HUES64 (cell line): ENCODE results near the gene RABEP1.

ENCODE experiments used
- H3K27ac ChIP-seq: 2 replicates; pipeline ENCODE4 v1.7.0; 2013; ENCODE audit warnings: low read depth, low read length, inconsistent platforms
- H3K27me3 ChIP-seq: 2 replicates; pipeline ENCODE4 v1.6.1; 2013; ENCODE audit warnings: mild to moderate bottlenecking, low read length; ENCODE audit not compliant: insufficient read depth
- H3K36me3 ChIP-seq: 2 replicates; pipeline ENCODE4 v1.6.1; 2013; ENCODE audit warnings: mild to moderate bottlenecking, low read length; ENCODE audit not compliant: insufficient read depth
- H3K4me1 ChIP-seq: 2 replicates; pipeline ENCODE4 v1.6.1; 2013; ENCODE audit warnings: mild to moderate bottlenecking, low read length, moderate library complexity; ENCODE audit not compliant: insufficient read depth
- H3K4me3 ChIP-seq: 2 replicates; pipeline ENCODE4 v1.5.1; 2013; ENCODE audit warnings: mild to moderate bottlenecking, low read length, moderate library complexity
- H3K9ac ChIP-seq: 2 replicates; pipeline ENCODE4 v1.6.1; 2013; ENCODE audit warnings: mild to moderate bottlenecking, low read depth, low read length
- H3K9me3 ChIP-seq: 2 replicates; pipeline ENCODE4 v1.6.1; 2013; ENCODE audit warnings: low read depth, low read length; ENCODE audit not compliant: insufficient read depth
- WGBS: fragments of 150-250, 120-280 bp; methylation state at CpG from one replicate; pipeline ENCODE4 v1.1.7; 2013; ENCODE audit warnings: missing lambda C conversion rate; 5-methylcytosine and 5-hydroxymethylcytosine counted together

RABEP1 gene

DNA sequence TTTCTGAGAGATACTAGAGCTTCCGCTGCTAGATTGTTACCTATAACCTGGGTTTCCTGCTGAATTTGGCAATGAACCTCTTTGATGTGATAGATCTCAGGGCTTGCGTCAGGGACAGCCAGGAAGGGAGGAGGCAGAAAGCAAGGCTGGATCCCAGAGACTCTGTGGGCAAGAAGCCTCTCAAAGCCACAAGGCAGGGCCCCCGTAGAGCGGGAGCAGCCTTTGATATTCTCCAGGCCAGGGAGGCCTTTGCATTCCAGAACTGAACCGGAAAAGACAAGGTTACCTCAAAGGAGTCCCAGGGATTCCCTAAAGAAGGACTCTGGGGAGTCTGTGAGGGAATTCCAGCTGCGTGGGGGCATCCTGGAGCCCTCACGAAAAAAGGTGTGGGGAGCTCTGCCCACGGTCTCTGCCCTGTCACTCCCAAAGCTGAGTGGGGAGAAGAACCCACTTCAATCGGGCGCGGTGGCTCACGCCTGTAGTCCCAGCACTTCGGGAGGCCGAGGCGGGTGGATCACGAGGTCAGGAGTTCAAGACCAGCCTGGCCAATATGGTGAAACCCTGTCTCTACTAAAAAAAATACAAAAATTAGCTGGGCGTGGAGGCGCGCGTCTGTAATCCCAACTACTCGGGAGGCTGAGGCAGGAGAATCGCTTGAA, 33.1 kb upstream of the RABEP1 start:
- Histone ChIP-seq H3K4me3 (no peak overlapping the region), H3K36me3 (no peaks in the 10 kb centered on the region), H3K9me3 (no peaks in the 10 kb centered on the region), H3K4me1 (no peaks in the 10 kb centered on the region), H3K9ac (no peak overlapping the region), H3K27ac (peak overlapping the region; percentile 45; the same call in 1 of the 2 replicates), H3K27me3 (no peaks in the 10 kb centered on the region)
- 45% methylated on average over 22 of the region's 22 CpGs for WGBS

DNA sequence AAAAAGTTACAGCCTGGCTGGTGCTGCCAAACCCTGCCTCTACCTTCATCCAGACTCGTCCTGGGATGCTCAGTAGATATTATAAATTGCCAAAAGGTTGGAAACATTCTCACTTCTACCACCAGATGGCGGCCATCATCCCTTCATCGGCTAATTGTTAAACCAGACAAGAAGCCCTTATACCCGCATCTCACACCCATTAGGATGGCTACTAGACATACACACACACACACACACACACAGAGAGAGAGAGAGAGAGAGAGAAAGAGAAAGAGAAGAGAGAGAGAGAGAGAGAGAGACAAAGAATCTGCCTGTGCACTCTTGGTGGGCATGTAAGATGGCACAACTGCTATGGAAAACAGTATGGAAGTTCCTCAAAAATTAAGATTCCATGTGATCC, 32.5 kb upstream of the RABEP1 start:
- no peaks in the 10 kb centered on the region for H3K9me3 ChIP-seq
- WGBS, result 9% methylated on average over 4 of the region's 4 CpGs

DNA sequence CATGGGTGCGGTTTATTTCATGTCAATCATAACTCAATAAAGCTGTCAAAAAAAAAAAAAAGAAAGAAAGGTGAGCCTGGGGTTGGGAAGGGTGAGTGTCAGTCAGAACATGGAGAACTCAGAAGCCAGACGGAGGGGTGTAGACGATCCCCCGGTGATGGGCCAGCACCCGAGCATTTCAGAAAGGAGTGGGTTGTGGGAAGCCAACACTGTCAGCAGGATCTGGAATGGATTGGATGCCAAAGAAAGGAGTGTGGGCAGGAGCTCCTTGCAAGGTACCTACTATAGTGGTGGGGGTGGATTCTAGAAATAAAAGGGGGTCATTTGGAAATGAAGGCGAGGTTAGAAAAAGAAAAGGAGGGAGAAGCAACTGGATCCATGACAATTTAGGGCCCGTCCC, 27.7 kb upstream of the RABEP1 start:
- no peaks in the 10 kb centered on the region for H3K4me1 ChIP-seq
- no peaks in the 10 kb centered on the region for H3K36me3 ChIP-seq
- no peak overlapping the region for H3K9ac ChIP-seq
- H3K27ac ChIP-seq, result no peak overlapping the region
- WGBS, result 82% methylated on average over 7 of the region's 7 CpGs
- no peaks in the 10 kb centered on the region for H3K27me3 ChIP-seq
- no peaks in the 10 kb centered on the region for H3K9me3 ChIP-seq
- H3K4me3 ChIP-seq, result no peak overlapping the region

More for the DNA sequence above, 32.5 kb upstream of the RABEP1 start:
- H3K4me1 ChIP-seq, result no peaks in the 10 kb centered on the region
- H3K27ac ChIP-seq, result no peak overlapping the region
- H3K27me3 ChIP-seq, result no peaks in the 10 kb centered on the region
- no peak overlapping the region for H3K9ac ChIP-seq
- H3K4me3 ChIP-seq, result no peak overlapping the region
- H3K36me3 ChIP-seq, result no peaks in the 10 kb centered on the region

DNA sequence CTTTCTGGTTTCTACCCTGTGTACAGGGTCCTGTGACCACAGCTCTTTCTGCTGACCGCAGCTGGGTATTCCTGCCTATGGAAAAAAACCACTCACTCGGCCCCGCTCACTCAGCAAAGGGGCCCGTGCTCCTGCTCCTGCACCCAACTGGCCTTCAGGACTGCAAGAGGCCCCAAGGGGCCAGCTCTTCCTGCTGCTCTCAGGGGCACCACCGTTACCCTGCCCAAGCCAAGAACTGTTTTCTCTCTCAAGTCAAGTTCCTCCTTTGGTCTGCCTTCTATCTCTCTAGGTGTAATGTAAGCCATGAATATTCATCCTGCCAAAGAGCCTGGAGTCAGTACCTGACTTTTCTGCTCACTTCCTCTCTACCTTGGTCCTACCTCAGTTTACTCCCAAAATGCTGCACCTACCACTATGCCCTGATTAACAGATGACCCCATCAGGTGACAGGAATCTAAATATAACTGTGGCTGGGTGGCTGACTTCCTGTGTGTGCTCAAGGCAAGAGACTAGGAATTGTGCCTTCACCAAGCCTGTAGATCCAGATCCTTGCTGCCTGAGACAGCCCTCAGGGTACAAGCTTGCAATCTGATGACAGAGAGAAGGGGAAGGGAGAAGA, 27.1 kb upstream of the RABEP1 start:
- 87% methylated on average over 5 of the region's 5 CpGs for WGBS
- H3K4me1 ChIP-seq, result no peaks in the 10 kb centered on the region
- no peaks in the 10 kb centered on the region for H3K36me3 ChIP-seq
- no peak overlapping the region for H3K9ac ChIP-seq
- no peaks in the 10 kb centered on the region for H3K9me3 ChIP-seq
- no peak overlapping the region for H3K4me3 ChIP-seq
- no peak overlapping the region for H3K27ac ChIP-seq
- H3K27me3 ChIP-seq, result no peaks in the 10 kb centered on the region

DNA sequence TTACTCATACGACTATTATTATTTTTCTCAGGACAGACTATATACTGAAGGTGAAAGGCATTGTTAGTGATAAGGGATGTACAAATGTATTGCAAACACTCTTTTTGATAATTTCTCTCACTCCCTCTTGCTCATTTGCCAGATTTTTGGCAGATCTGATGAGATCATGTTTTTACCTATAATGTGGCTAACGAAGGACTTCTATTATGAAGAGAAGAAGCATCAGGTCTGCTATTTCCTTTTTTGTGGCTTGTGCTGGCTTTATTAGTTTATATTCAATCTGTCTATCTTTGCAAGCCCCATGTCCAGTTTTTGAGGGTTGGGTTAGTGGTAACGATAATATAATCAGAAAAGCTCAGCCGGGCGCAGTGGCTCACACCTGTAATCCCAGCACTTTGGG, 25.0 kb upstream of the RABEP1 start:
- Histone ChIP-seq H3K36me3 (no peaks in the 10 kb centered on the region), H3K27me3 (no peaks in the 10 kb centered on the region), H3K9ac (no peak overlapping the region), H3K9me3 (no peaks in the 10 kb centered on the region), H3K4me3 (no peak overlapping the region), H3K27ac (no peak overlapping the region), H3K4me1 (no peaks in the 10 kb centered on the region)
- WGBS, result 92% methylated on average over 4 of the region's 5 CpGs

DNA sequence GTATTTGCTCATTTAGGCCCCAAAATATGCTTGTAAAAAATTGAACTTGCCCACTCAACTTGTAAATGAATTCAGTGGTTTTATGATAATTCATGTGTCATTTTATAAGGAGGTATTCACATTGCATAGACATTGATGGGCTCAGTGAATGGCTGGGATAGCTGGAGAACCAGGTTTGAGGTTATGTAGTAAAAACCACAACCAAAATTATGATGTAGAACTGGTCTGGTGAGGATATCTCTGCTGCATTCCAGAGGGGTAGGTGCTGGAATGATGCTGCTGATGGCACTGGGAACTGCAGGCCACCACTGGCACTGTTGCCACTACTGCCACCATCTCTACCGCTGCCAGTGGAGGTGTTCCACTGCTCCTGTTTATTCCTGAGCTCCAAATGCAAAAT, 21.5 kb upstream of the RABEP1 start:
- H3K27me3 ChIP-seq, result no peaks in the 10 kb centered on the region
- no peaks in the 10 kb centered on the region for H3K9me3 ChIP-seq
- no peak overlapping the region for H3K4me3 ChIP-seq
- 93% methylated on average over 1 of the region's 1 CpG for WGBS
- H3K27ac ChIP-seq, result no peak overlapping the region
- H3K4me1 ChIP-seq, result no peaks in the 10 kb centered on the region
- H3K36me3 ChIP-seq, result no peaks in the 10 kb centered on the region
- no peak overlapping the region for H3K9ac ChIP-seq

DNA sequence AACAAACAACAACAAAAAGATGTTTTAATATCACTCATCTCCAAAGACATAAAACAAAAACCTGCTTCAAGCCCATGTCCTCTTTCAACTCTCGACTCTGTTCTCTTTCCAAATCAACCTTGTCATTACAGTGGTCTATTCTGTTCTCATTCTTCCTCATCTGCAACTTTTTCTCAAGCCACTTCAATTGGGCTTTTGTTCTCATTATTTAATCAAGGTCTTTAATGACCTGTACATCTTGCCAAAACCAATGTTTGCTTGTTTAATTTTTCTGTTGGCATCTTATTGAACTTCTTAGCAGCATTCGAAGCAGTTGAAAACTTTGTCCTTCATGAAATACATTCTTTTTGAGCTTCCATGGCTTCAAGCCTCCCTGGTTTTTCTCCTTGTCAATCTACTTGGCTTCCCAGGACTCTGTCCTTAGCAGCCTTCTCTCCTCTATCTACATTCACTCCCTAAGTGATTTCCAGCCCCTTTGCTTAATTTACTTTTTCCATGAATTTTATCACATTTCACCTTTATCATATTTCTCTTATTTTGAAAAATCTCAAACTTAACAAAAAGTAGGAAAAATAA, 19.6 kb upstream of the RABEP1 start:
- H3K4me1 ChIP-seq, result no peaks in the 10 kb centered on the region
- no peak overlapping the region for H3K27ac ChIP-seq
- no peaks in the 10 kb centered on the region for H3K36me3 ChIP-seq
- no peak overlapping the region for H3K4me3 ChIP-seq
- no peak overlapping the region for H3K9ac ChIP-seq
- WGBS, result 87% methylated on average over 2 of the region's 2 CpGs
- no peaks in the 10 kb centered on the region for H3K27me3 ChIP-seq
- no peaks in the 10 kb centered on the region for H3K9me3 ChIP-seq

DNA sequence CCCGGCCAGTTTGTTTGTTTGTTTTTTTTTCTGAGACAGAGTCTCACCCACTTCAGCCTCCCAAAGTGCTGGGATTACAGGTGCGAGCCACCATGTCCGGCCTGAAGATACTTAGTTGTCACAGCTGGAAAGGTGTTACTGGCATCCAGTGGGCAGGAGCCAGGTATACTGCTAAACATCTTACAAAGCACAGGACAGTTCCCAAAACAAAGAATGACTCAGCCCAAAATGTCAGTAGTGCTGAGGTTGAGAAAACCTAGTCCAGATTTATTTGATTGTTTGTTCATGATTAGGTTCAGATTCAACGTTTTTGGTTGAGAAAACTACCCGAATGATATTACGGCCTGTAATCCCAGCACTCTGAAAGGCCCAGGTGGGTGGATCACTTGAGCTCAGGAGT, 18.6 kb upstream of the RABEP1 start:
- H3K9ac ChIP-seq, result no peak overlapping the region
- no peaks in the 10 kb centered on the region for H3K4me1 ChIP-seq
- no peaks in the 10 kb centered on the region for H3K36me3 ChIP-seq
- H3K27me3 ChIP-seq, result no peaks in the 10 kb centered on the region
- 94% methylated on average over 6 of the region's 6 CpGs for WGBS
- H3K9me3 ChIP-seq, result no peaks in the 10 kb centered on the region
- no peak overlapping the region for H3K27ac ChIP-seq
- H3K4me3 ChIP-seq, result no peak overlapping the region

DNA sequence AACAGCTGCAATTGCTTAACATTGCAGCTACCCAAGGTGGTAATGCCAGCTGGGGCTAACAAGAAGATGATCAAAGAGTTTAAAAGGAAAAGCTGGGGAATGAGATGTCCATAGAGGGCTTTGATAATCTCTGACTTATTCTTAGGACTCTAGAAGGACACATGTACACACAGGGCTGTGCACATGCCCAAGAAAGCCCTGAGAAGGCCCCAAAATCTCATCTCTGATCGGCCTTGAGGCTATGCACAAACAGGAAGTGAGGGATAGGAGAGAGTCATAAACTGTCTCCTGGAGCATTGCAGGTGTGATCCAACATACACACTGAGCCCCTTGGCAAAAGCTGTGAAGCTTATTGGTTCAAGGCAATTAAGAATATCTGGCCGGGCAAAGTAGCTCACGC, 17.2 kb upstream of the RABEP1 start:
- WGBS, result 93% methylated on average over 3 of the region's 3 CpGs
- no peak overlapping the region for H3K27ac ChIP-seq
- no peaks in the 10 kb centered on the region for H3K9me3 ChIP-seq
- H3K36me3 ChIP-seq, result no peaks in the 10 kb centered on the region
- H3K4me3 ChIP-seq, result no peak overlapping the region
- H3K4me1 ChIP-seq, result no peaks in the 10 kb centered on the region
- no peak overlapping the region for H3K9ac ChIP-seq
- no peaks in the 10 kb centered on the region for H3K27me3 ChIP-seq

DNA sequence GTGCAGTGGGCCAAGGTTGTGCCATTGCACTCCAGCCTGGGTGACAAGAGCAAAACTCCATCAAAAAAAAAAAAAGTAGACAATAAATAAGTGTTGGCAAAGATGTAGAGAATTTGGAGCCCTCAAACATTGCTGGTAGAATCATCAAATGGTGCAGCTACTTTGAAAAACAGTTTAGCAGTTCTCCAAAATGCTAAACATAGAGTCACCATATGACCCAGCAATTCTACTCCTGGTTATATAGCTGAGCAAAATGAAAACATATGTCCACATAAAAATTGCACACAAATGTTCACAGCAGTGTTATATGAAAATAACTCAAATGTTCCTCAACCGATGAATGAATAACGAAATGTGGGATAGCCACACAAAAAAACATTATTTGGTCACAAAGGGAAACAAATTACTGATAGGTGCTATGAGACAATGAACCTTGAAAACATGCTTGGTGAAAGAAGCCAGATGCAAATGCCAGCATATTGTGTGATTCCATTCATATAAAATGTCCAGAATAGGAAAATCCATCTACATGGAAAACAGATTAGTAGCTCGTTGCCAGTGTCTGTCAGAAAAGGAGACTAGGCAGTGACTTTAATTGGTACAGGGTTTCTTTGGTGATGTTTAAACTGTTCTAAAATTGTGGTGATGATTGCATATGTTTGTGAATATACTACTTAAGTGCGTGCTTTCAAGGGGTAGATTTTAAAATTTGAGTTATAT, 12.7 kb upstream of the RABEP1 start:
- Histone ChIP-seq H3K27ac (no peak overlapping the region), H3K4me1 (no peaks in the 10 kb centered on the region), H3K9ac (no peak overlapping the region), H3K27me3 (no peaks in the 10 kb centered on the region), H3K9me3 (no peaks in the 10 kb centered on the region), H3K36me3 (no peaks in the 10 kb centered on the region), H3K4me3 (no peak overlapping the region)
- 93% methylated on average over 3 of the region's 4 CpGs for WGBS

DNA sequence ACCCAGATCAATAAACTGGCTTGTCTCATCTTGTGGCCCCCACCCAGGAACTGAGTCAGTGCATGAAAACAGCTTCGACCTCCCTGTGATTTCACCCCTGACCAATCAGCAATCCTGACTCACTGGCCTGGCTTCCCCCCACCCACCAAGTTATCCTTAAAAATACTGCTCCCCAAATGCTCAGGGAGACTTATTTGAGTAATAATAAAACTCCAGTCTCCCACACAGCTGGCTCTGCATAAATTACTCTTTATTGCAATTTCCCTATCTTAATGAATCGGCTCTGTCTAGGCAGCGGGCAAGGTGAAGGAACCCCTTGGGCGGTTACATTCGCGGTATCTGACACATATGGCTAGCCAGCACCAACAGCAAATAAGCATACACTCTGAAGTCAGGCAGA, 9.8 kb upstream of the RABEP1 start:
- H3K27ac ChIP-seq, result no peak overlapping the region
- H3K9me3 ChIP-seq, result no peaks in the 10 kb centered on the region
- H3K4me3 ChIP-seq, result no peak overlapping the region
- no peaks in the 10 kb centered on the region for H3K4me1 ChIP-seq
- no peak overlapping the region for H3K9ac ChIP-seq
- no peaks in the 10 kb centered on the region for H3K36me3 ChIP-seq
- WGBS, result 95% methylated on average over 6 of the region's 6 CpGs
- no peaks in the 10 kb centered on the region for H3K27me3 ChIP-seq
